Measurements from ENCODE around the gene DNHD1.

DNA sequence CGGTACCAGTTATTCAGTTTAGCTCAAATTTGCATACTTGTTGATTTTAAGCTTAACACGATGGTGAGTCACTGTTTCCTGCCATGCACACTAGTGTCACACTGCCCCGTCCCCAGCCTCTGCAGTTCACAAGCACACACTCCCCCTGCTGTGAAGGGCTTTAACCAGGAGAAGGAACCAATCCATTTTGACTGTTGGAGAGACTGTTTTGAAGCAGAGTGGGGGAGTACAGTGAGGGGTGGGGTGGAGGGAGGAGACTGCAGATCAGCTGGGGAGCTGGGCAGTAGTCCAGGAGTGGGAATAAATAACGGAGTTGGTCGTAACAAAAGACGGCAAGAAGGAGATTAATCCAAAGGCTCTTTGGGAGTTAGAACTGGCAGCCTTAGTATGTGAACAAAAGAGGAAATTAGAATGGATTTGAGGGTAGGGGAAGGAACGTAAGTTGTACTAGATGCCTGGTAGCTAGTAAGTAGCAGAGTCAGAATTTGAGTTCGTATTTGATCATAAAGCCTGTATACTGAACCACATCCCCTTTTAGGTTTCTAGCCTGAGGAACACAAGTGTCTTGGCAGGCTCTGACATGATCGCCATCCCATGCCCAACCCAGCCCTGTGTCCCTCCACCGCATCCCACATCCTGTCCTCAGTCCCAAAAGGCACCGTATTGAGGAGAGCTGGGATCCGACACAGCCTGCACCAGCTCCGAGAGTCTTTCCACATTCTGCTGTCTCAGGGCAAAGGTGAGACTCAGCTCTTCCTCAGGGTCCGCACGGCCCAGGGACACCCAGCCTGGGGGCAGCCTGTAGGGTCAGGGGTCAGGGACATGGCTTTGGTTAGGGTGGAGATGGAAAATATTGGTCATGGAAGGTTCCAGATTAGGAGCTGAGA is 121.3 kb downstream of the DNHD1 start:
- no peak for TF ChIP-seq CTCF (IDR thresholded peaks at IDR 0.05; ENCODE audit: low read depth, low read length, poor library complexity, severe bottlenecking)
- no peak for TF ChIP-seq EZH2phosphoT487 (IDR thresholded peaks at IDR 0.05; ENCODE audit: borderline replicate concordance, low read length)

Data from DOHH2 (cell line).